ENCODE results near the gene FMO4. TPM values are rescaled to one million over a fixed set of nuclear protein-coding genes. Genes with fewer than 3 reads are reported as not detected.

Gene FMO4
- total and polyA plus RNA-seq, 2 experiments from 2014 or later, result 3.1 to 3.4 TPM

DNA sequence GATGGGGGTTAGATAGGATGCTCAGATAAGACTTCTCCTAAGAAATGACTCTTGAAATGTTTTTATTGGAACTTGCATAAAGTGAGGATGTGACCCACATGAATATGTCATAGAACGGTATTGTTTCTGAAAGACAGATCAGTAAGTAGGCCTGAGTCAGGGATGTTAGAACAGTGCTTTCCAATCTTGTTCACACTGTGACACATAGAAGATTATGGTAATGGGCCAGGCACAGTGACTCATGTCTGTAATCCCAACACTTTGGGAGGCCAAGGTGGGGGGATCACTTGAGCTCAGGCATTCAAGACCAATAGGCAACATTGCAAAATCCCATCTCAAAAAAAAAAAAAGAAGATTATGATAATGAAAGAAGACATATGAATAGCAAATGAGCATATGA is 32.9 kb downstream of the FMO4 start:
- no peaks in the 10 kb centered on the region for H3K27me3 ChIP-seq (ENCODE audit: insufficient read depth)
- H3K9me3 Mint-ChIP-seq, result peaks cover 6% of the 10 kb centered on the region; the same call in 2 of the 3 replicates
- no peak overlapping the region for H3K4me2 ChIP-seq
- no peak for DNase-seq (ENCODE audit: low spot score)
- no peaks in the 10 kb centered on the region for H3K4me1 ChIP-seq (ENCODE audit: insufficient read depth)
- no peaks in the 10 kb centered on the region for H3K79me2 ChIP-seq (replicated peaks; ENCODE audit: insufficient read depth)
- no peak for ATAC-seq
- no peaks in the 10 kb centered on the region for H4K20me1 ChIP-seq (replicated peaks; ENCODE audit: insufficient read depth)
- H3K27me3 Mint-ChIP-seq (ENCODE audit: insufficient read depth, low read depth, poor library complexity), result peaks cover 2% of the 10 kb centered on the region
- H3K4me3 Mint-ChIP-seq, result no peak overlapping the region
- H3K36me3 Mint-ChIP-seq (ENCODE audit: low read depth), result 0 out of 3 replicates have a peak, but pooled peaks cover 3% of the 10 kb centered on the region
- H3K27ac ChIP-seq (ENCODE audit: low read depth), result no peak overlapping the region
- H3F3A ChIP-seq (replicated peaks; ENCODE audit: low read depth), result no peaks in the 10 kb centered on the region
- 0 out of 2 replicates have a peak, but pooled peaks cover 3% of the 10 kb centered on the region for H3K9me2 ChIP-seq (ENCODE audit: insufficient read depth)
- no peak overlapping the region for H3K27ac Mint-ChIP-seq
- no peaks in the 10 kb centered on the region; the same call in 1 of the 2 replicates for H3K36me3 ChIP-seq (ENCODE audit: insufficient read depth)
- H3K4me3 ChIP-seq, result no peak overlapping the region
- H2AFZ ChIP-seq, result no peak overlapping the region
- TF ChIP-seq ZNF331 (CRISPR knock-in tag; IDR thresholded peaks at IDR 0.05; ENCODE audit: low read depth) (no peak), ZNF114 (CRISPR knock-in tag; IDR thresholded peaks at IDR 0.05) (no peak), NANOG (IDR thresholded peaks at IDR 0.05; ENCODE audit: borderline replicate concordance) (no peak), STAT1 (IDR thresholded peaks at IDR 0.05; ENCODE audit: unreplicated experiment) (no peak), CREB1 (CRISPR knock-in tag; IDR thresholded peaks at IDR 0.05; ENCODE audit: low read depth) (no peak), POLR2AphosphoS5 (IDR thresholded peaks at IDR 0.05; ENCODE audit: low read depth) (no peak)
- TF ChIP-seq, protein P1, sequence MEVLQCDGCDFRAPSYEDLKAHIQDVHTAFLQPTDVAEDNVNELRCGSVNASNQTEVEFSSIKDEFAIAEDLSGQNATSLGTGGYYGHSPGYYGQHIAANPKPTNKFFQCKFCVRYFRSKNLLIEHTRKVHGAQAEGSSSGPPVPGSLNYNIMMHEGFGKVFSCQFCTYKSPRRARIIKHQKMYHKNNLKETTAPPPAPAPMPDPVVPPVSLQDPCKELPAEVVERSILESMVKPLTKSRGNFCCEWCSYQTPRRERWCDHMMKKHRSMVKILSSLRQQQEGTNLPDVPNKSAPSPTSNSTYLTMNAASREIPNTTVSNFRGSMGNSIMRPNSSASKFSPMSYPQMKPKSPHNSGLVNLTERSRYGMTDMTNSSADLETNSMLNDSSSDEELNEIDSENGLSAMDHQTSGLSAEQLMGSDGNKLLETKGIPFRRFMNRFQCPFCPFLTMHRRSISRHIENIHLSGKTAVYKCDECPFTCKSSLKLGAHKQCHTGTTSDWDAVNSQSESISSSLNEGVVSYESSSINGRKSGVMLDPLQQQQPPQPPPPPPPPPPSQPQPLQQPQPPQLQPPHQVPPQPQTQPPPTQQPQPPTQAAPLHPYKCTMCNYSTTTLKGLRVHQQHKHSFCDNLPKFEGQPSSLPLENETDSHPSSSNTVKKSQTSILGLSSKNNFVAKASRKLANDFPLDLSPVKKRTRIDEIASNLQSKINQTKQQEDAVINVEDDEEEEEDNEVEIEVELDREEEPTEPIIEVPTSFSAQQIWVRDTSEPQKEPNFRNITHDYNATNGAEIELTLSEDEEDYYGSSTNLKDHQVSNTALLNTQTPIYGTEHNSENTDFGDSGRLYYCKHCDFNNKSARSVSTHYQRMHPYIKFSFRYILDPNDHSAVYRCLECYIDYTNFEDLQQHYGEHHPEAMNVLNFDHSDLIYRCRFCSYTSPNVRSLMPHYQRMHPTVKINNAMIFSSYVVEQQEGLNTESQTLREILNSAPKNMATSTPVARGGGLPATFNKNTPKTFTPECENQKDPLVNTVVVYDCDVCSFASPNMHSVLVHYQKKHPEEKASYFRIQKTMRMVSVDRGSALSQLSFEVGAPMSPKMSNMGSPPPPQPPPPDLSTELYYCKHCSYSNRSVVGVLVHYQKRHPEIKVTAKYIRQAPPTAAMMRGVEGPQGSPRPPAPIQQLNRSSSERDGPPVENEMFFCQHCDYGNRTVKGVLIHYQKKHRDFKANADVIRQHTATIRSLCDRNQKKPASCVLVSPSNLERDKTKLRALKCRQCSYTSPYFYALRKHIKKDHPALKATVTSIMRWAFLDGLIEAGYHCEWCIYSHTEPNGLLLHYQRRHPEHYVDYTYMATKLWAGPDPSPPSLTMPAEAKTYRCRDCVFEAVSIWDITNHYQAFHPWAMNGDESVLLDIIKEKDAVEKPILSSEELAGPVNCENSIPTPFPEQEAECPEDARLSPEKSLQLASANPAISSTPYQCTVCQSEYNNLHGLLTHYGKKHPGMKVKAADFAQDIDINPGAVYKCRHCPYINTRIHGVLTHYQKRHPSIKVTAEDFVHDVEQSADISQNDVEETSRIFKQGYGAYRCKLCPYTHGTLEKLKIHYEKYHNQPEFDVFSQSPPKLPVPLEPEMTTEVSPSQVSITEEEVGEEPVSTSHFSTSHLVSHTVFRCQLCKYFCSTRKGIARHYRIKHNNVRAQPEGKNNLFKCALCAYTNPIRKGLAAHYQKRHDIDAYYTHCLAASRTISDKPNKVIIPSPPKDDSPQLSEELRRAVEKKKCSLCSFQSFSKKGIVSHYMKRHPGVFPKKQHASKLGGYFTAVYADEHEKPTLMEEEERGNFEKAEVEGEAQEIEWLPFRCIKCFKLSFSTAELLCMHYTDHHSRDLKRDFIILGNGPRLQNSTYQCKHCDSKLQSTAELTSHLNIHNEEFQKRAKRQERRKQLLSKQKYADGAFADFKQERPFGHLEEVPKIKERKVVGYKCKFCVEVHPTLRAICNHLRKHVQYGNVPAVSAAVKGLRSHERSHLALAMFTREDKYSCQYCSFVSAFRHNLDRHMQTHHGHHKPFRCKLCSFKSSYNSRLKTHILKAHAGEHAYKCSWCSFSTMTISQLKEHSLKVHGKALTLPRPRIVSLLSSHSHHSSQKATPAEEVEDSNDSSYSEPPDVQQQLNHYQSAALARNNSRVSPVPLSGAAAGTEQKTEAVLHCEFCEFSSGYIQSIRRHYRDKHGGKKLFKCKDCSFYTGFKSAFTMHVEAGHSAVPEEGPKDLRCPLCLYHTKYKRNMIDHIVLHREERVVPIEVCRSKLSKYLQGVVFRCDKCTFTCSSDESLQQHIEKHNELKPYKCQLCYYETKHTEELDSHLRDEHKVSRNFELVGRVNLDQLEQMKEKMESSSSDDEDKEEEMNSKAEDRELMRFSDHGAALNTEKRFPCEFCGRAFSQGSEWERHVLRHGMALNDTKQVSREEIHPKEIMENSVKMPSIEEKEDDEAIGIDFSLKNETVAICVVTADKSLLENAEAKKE (CRISPR knock-in tag; IDR thresholded peaks at IDR 0.05), result no peak
- TF ChIP-seq, protein P2, sequence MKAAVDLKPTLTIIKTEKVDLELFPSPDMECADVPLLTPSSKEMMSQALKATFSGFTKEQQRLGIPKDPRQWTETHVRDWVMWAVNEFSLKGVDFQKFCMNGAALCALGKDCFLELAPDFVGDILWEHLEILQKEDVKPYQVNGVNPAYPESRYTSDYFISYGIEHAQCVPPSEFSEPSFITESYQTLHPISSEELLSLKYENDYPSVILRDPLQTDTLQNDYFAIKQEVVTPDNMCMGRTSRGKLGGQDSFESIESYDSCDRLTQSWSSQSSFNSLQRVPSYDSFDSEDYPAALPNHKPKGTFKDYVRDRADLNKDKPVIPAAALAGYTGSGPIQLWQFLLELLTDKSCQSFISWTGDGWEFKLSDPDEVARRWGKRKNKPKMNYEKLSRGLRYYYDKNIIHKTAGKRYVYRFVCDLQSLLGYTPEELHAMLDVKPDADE (IDR thresholded peaks at IDR 0.05), result no peak
- H3K4me1 Mint-ChIP-seq, result no peaks in the 10 kb centered on the region

Measured in GM23338 (cell line).